ENCODE results near the gene SLC39A11. TPM values are rescaled to one million over a fixed set of nuclear protein-coding genes. Genes with fewer than 3 reads are reported as not detected.

Gene SLC39A11
- total RNA-seq, 1 experiment from 2014 or later: 57.1 TPM

GRCh38 chr17:72644492-72644891, 448.0 kb downstream of the SLC39A11 start:
- no peaks in the 10 kb centered on the region for H3K27me3 ChIP-seq (ENCODE audit: insufficient read depth, low read depth)
- TF ChIP-seq EZH2 (IDR thresholded peaks at IDR 0.05; ENCODE audit: low read depth): no peak
- no peak for TF ChIP-seq CTCF (conservative IDR thresholded peaks at IDR 0.05)
- H3K4me2 ChIP-seq: no peak overlapping the region
- BruUV-seq (replicated peaks): no TSS peak
- H3K36me3 ChIP-seq (ENCODE audit: low read depth): no peaks in the 10 kb centered on the region
- H3K9me2 ChIP-seq (ENCODE audit: insufficient read depth): no peaks in the 10 kb centered on the region
- H2AFZ ChIP-seq: no peak overlapping the region
- ChIA-PET POLR2A (ENCODE audit: unreplicated experiment) (interaction anchor here (0.6 kb wide), 1 partner anchor 9 kb away, joined by 4 read pairs; no protein-coding TSS in a partner anchor), CTCF (no interaction called here)
- no peaks in the 10 kb centered on the region for H4K20me1 ChIP-seq (ENCODE audit: insufficient read depth)
- H3F3A ChIP-seq (ENCODE audit: insufficient read depth, low read depth): peaks cover 17% of the 10 kb centered on the region
- intact Hi-C loops (cut with micrococcal nuclease; ENCODE audit: unreplicated experiment): no loop called here
- no peak overlapping the region for H3K27ac ChIP-seq
- 0 out of 2 replicates have a peak, but pooled peaks cover 5% of the 10 kb centered on the region for H3K9me3 ChIP-seq (ENCODE audit: insufficient read depth, low read depth)
- H3K4me1 ChIP-seq (replicated peaks; ENCODE audit: insufficient read depth): peaks cover 28% of the 10 kb centered on the region
- H3K79me2 ChIP-seq (ENCODE audit: low read depth): no peaks in the 10 kb centered on the region
- H3K4me3 ChIP-seq: no peak overlapping the region
- no peak for DNase-seq

- no peak for DNase-seq
- H3F3A ChIP-seq (ENCODE audit: insufficient read depth, low read depth): peaks cover 21% of the 10 kb centered on the region
- CTCF ChIA-PET: no interaction called here
- H3K36me3 ChIP-seq (ENCODE audit: low read depth): no peaks in the 10 kb centered on the region
- BruUV-seq (replicated peaks): no TSS peak
- no peak overlapping the region for H3K4me3 ChIP-seq
- peaks cover 33% of the 10 kb centered on the region for H3K4me1 ChIP-seq (replicated peaks; ENCODE audit: insufficient read depth)
- intact Hi-C loops (cut with micrococcal nuclease; ENCODE audit: unreplicated experiment): no loop called here
- H3K9me2 ChIP-seq (ENCODE audit: insufficient read depth): no peaks in the 10 kb centered on the region
- H4K20me1 ChIP-seq (ENCODE audit: insufficient read depth): no peaks in the 10 kb centered on the region
- no peak overlapping the region for H3K27ac ChIP-seq
- no peaks in the 10 kb centered on the region for H3K27me3 ChIP-seq (ENCODE audit: insufficient read depth, low read depth)
- H2AFZ ChIP-seq: no peak overlapping the region
- 0 out of 2 replicates have a peak, but pooled peaks cover 5% of the 10 kb centered on the region for H3K9me3 ChIP-seq (ENCODE audit: insufficient read depth, low read depth)
- POLR2A ChIA-PET (ENCODE audit: unreplicated experiment): no interaction called here
- TF ChIP-seq EZH2 (IDR thresholded peaks at IDR 0.05; ENCODE audit: low read depth) (no peak), CTCF (conservative IDR thresholded peaks at IDR 0.05) (no peak)
- H3K79me2 ChIP-seq (ENCODE audit: low read depth): no peaks in the 10 kb centered on the region
- H3K4me2 ChIP-seq: no peak overlapping the region
Observed at GRCh38 chr17:72643575-72644216, 448.8 kb downstream of the SLC39A11 start.

GRCh38 chr17:72642720-72643119, 449.8 kb downstream of the SLC39A11 start:
- no peaks in the 10 kb centered on the region for H3K9me2 ChIP-seq (ENCODE audit: insufficient read depth)
- H3K36me3 ChIP-seq (ENCODE audit: low read depth): no peaks in the 10 kb centered on the region
- no peak overlapping the region for H2AFZ ChIP-seq
- no peaks in the 10 kb centered on the region for H4K20me1 ChIP-seq (ENCODE audit: insufficient read depth)
- intact Hi-C loops (cut with micrococcal nuclease; ENCODE audit: unreplicated experiment): no loop called here
- TF ChIP-seq EZH2 (IDR thresholded peaks at IDR 0.05; ENCODE audit: low read depth) (no peak), CTCF (conservative IDR thresholded peaks at IDR 0.05) (no peak)
- BruUV-seq (replicated peaks): no TSS peak
- H3K4me1 ChIP-seq (replicated peaks; ENCODE audit: insufficient read depth): peaks cover 33% of the 10 kb centered on the region
- 0 out of 2 replicates have a peak, but pooled peaks cover 5% of the 10 kb centered on the region for H3K9me3 ChIP-seq (ENCODE audit: insufficient read depth, low read depth)
- H3K27me3 ChIP-seq (ENCODE audit: insufficient read depth, low read depth): no peaks in the 10 kb centered on the region
- H3K27ac ChIP-seq: no peak overlapping the region
- H3K79me2 ChIP-seq (ENCODE audit: low read depth): no peaks in the 10 kb centered on the region
- POLR2A ChIA-PET (ENCODE audit: unreplicated experiment): interaction anchor here (0.6 kb wide), 1 partner anchor 54 kb away, joined by 8 read pairs; no protein-coding TSS in a partner anchor
- H3F3A ChIP-seq (ENCODE audit: insufficient read depth, low read depth): peaks cover 21% of the 10 kb centered on the region
- no peak overlapping the region for H3K4me3 ChIP-seq
- H3K4me2 ChIP-seq: no peak overlapping the region
- CTCF ChIA-PET: no interaction called here
- DNase-seq: no peak

All from PC-9 (cell line).